DND-41 (cell line): ENCODE data around the gene UBE2H.

Source experiments
- ATAC-seq: fragments of 200-7000 bp; cut with Tn5 transposase; 3 replicates; pipeline ENCODE4 v1.9.1; 2021; ENCODE audit warnings: low read depth; ENCODE audit not compliant: insufficient read depth
- DNase-seq: peaks from one replicate; pipeline ENCODE4 v3.0.0-alpha.2; 2020
- H2AFZ ChIP-seq: 2 replicates; pipeline ENCODE4 v1.6.0; 2012; ENCODE audit warnings: low read depth, low read length
- H3K27ac ChIP-seq: 2 replicates; pipeline ENCODE4 v1.5.1; 2012; ENCODE audit warnings: low read length, inconsistent platforms
- H3K27me3 ChIP-seq: fragments of 200-600 bp; sonication (generic); 2 replicates; pipeline ENCODE4 v1.6.0; 2012; ENCODE audit warnings: low read length, mild to moderate bottlenecking, inconsistent platforms; ENCODE audit not compliant: insufficient read depth, poor library complexity
- H3K36me3 ChIP-seq: 2 replicates; pipeline ENCODE4 v1.5.1; 2012; ENCODE audit warnings: low read length, inconsistent platforms; ENCODE audit not compliant: insufficient read depth
- H3K4me1 ChIP-seq: 2 replicates; pipeline ENCODE4 v1.5.1; 2012; ENCODE audit warnings: mild to moderate bottlenecking, low read length; ENCODE audit not compliant: insufficient read depth
- H3K4me2 ChIP-seq: 2 replicates; pipeline ENCODE4 v1.6.0; 2012; ENCODE audit warnings: mild to moderate bottlenecking, moderate library complexity, low read length, inconsistent platforms; ENCODE audit not compliant: insufficient read depth
- H3K4me3 ChIP-seq, 2 experiments: fragments of 200-600 bp in 1 of 2; shearing (Covaris generic) in 1 of 2; 2 replicates each; pipeline ENCODE4 v1.5.1; 2012 to 2016; ENCODE audit warnings: inconsistent platforms in 2 of 2, low read length in 2 of 2, mild to moderate bottlenecking in 2 of 2, low read depth in 1 of 2, moderate library complexity in 1 of 2
- H3K79me2 ChIP-seq: 2 replicates; pipeline ENCODE4 v1.6.0; 2012; ENCODE audit warnings: low read length, inconsistent platforms; ENCODE audit not compliant: insufficient read depth
- H3K9ac ChIP-seq: 2 replicates; pipeline ENCODE4 v1.6.0; 2012; ENCODE audit warnings: low read depth, mild to moderate bottlenecking, inconsistent platforms, low read length, moderate library complexity
- H3K9me3 ChIP-seq: 2 replicates; pipeline ENCODE4 v1.5.1; 2012; ENCODE audit warnings: low read length, moderate library complexity, mild to moderate bottlenecking, inconsistent platforms; ENCODE audit not compliant: insufficient read depth, severe bottlenecking
- H4K20me1 ChIP-seq: 2 replicates; pipeline ENCODE4 v1.6.0; 2012; ENCODE audit warnings: low read length; ENCODE audit not compliant: insufficient read depth
- EZH2 ChIP-seq: IDR thresholded peaks from 3 replicates; pipeline ENCODE4 v1.6.1; 2012; ENCODE audit warnings: borderline replicate concordance, low read depth, mild to moderate bottlenecking, moderate library complexity, low read length, inconsistent platforms; ENCODE audit not compliant: severe bottlenecking
- TF ChIP-seq, protein P1 (sequence below): IDR thresholded peaks from 2 replicates; pipeline ENCODE4 v1.5.1; 2012; ENCODE audit warnings: borderline replicate concordance, low read length, moderate library complexity, mild to moderate bottlenecking; ENCODE audit not compliant: poor library complexity, severe bottlenecking; ENCODE audit errors: extremely low read depth

Gene UBE2H

GRCh38 chr7:129855935-129856717 lies 96.6 kb downstream of the UBE2H start:
- DNase-seq (no peak), ATAC-seq (no peak)
- no peaks in the 10 kb centered on the region for H3K4me1 ChIP-seq
- TF ChIP-seq, protein P1, sequence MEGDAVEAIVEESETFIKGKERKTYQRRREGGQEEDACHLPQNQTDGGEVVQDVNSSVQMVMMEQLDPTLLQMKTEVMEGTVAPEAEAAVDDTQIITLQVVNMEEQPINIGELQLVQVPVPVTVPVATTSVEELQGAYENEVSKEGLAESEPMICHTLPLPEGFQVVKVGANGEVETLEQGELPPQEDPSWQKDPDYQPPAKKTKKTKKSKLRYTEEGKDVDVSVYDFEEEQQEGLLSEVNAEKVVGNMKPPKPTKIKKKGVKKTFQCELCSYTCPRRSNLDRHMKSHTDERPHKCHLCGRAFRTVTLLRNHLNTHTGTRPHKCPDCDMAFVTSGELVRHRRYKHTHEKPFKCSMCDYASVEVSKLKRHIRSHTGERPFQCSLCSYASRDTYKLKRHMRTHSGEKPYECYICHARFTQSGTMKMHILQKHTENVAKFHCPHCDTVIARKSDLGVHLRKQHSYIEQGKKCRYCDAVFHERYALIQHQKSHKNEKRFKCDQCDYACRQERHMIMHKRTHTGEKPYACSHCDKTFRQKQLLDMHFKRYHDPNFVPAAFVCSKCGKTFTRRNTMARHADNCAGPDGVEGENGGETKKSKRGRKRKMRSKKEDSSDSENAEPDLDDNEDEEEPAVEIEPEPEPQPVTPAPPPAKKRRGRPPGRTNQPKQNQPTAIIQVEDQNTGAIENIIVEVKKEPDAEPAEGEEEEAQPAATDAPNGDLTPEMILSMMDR: no peak
- H4K20me1 ChIP-seq: no peaks in the 10 kb centered on the region
- H3K79me2 ChIP-seq: no peaks in the 10 kb centered on the region
- no peaks in the 10 kb centered on the region for H3K27me3 ChIP-seq
- no peak overlapping the region for H3K4me2 ChIP-seq
- H3K36me3 ChIP-seq: no peaks in the 10 kb centered on the region
- H3K4me3 ChIP-seq: no peak overlapping the region
- H3K27ac ChIP-seq: no peak overlapping the region
- H3K9me3 ChIP-seq: no peaks in the 10 kb centered on the region
- H2AFZ ChIP-seq: no peak overlapping the region
- H3K9ac ChIP-seq: no peak overlapping the region

DNA sequence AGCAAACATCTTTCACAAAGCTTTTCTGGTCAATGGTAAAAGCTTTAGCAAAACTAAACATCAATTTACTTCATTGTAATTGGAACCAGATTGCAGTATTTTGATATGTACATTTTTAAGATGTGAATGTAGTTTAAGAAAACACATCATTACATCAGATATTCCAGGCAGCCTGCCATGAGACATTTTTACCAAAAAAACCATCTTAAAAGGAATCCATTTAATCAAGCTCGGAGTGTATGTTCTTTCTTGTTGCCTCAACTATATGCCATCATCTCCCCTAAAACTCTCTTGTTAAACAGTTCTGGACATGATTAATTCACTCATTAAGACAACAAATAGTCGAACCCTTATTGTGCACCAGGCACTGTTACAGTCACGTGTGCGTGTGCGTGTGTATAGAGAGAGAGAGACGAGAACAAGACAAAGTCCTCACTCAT lies 97.5 kb downstream of the UBE2H start:
- H3K9ac ChIP-seq: no peak overlapping the region
- H3K27me3 ChIP-seq: no peaks in the 10 kb centered on the region
- no peak for ATAC-seq
- TF ChIP-seq EZH2: no peak
- TF ChIP-seq, protein P1: no peak
- H3K79me2 ChIP-seq: no peaks in the 10 kb centered on the region
- no peaks in the 10 kb centered on the region for H3K36me3 ChIP-seq
- no peaks in the 10 kb centered on the region for H3K4me1 ChIP-seq
- DNase-seq: no peak
- H3K4me3 ChIP-seq: no peak overlapping the region
- H2AFZ ChIP-seq: no peak overlapping the region
- H3K4me2 ChIP-seq: no peak overlapping the region
- no peaks in the 10 kb centered on the region for H4K20me1 ChIP-seq
- H3K27ac ChIP-seq: no peak overlapping the region
- H3K9me3 ChIP-seq: no peaks in the 10 kb centered on the region

DNA sequence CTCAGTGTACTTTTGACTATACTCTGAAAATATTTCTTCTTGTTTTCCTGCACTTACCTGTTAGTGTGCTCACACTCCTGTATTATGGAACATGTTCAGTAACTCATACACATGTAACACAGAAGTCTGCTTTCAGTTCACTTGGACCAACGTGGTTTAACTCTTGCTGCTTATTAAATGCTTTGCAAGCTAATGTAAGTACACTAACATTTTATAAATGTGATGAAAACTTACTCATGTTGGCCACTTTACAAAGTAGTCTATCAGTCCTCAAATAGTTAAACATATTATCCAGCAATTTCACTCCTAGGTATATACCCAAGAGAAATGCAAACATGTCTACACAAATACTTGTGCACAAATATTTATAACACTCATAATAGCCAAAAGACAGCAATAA lies 98.4 kb downstream of the UBE2H start:
- ATAC-seq: no peak
- Histone ChIP-seq H2AFZ (no peak overlapping the region), H3K27me3 (no peaks in the 10 kb centered on the region), H3K4me3 (no peak overlapping the region), H3K9ac (no peak overlapping the region), H3K4me1 (no peaks in the 10 kb centered on the region), H3K27ac (no peak overlapping the region), H3K36me3 (no peaks in the 10 kb centered on the region), H3K79me2 (no peaks in the 10 kb centered on the region), H4K20me1 (no peaks in the 10 kb centered on the region), H3K4me2 (no peak overlapping the region), H3K9me3 (no peaks in the 10 kb centered on the region)
- TF ChIP-seq, protein P1: no peak
- TF ChIP-seq EZH2: no peak
- no peak for DNase-seq
